ENCODE results near the gene IVD. TPM values are rescaled to one million over a fixed set of nuclear protein-coding genes. Genes with fewer than 3 reads are reported as not detected.

IVD gene
- total and polyA plus RNA-seq, 8 donors, result 23.8 to 41.3 (median 30.1) TPM

GRCh38 chr15:40388941-40389823 lies 16.4 kb upstream of the IVD start:
- Histone ChIP-seq H3K4me1 (no peaks in the 10 kb centered on the region), H3K27ac (no peak overlapping the region), H3K4me3 (no peak overlapping the region), H3K27me3 (no peaks in the 10 kb centered on the region), H3K9me3 (no peaks in the 10 kb centered on the region), H3K36me3 (peaks cover 0 to 15% (median 4%) of the 10 kb centered on the region in 3 donors)
- no peak for TF ChIP-seq CTCF (IDR thresholded peaks at IDR 0.05)
- FAIRE-seq (no peak), ATAC-seq (peak in 2 of 4 donors; percentile 77), DNase-seq (no peak)
- intact Hi-C loops (cut with DNase I), result no loop called here
- 91 to 95% methylated on average over 13 of the region's 13 CpGs for WGBS, 2 donors

GRCh38 chr15:40389824-40390595 lies 15.6 kb upstream of the IVD start:
- FAIRE-seq (no peak), DNase-seq (no peak), ATAC-seq (no peak)
- Histone ChIP-seq H3K36me3 (peaks cover 0 to 15% (median 4%) of the 10 kb centered on the region in 3 donors), H3K4me3 (no peak overlapping the region), H3K9me3 (no peaks in the 10 kb centered on the region), H3K27ac (no peak overlapping the region), H3K4me1 (no peaks in the 10 kb centered on the region), H3K27me3 (no peaks in the 10 kb centered on the region)
- no peak for TF ChIP-seq CTCF (IDR thresholded peaks at IDR 0.05)
- WGBS, 2 donors, result 90 to 92% methylated on average over 2 of the region's 2 CpGs
- intact Hi-C loops (cut with DNase I), result no loop called here

- Histone ChIP-seq H3K27me3 (no peaks in the 10 kb centered on the region), H3K4me1 (no peaks in the 10 kb centered on the region), H3K9me3 (no peaks in the 10 kb centered on the region), H3K4me3 (no peak overlapping the region), H3K27ac (no peak overlapping the region), H3K36me3 (peaks cover 0 to 8% (median 4%) of the 10 kb centered on the region in 3 donors)
- FAIRE-seq (no peak), ATAC-seq (no peak), DNase-seq (no peak)
- intact Hi-C loops (cut with DNase I), result no loop called here
- WGBS, 2 donors, result 89 to 90% methylated on average over 4 of the region's 4 CpGs
- TF ChIP-seq CTCF (IDR thresholded peaks at IDR 0.05), result no peak
Observed at GRCh38 chr15:40392986-40393948, 12.3 kb upstream of the IVD start.

- FAIRE-seq (no peak), DNase-seq (no peak), ATAC-seq (no peak)
- H3K27me3 ChIP-seq, result no peaks in the 10 kb centered on the region
- intact Hi-C loops (cut with DNase I), result no loop called here
- WGBS, 2 donors, result 89 to 92% methylated on average over 8 of the region's 8 CpGs
- TF ChIP-seq CTCF (IDR thresholded peaks at IDR 0.05), result no peak
- H3K4me1 ChIP-seq, result no peaks in the 10 kb centered on the region
- H3K27ac ChIP-seq, result no peak overlapping the region
- no peak overlapping the region for H3K4me3 ChIP-seq
- no peaks in the 10 kb centered on the region for H3K9me3 ChIP-seq
- H3K36me3 ChIP-seq, result peaks cover 0 to 4% (median 0%) of the 10 kb centered on the region in 3 donors
Observed at GRCh38 chr15:40397688-40398412, 7.7 kb upstream of the IVD start.

Data from pancreas (tissue), 10 donors.